ENCODE results near the gene DCAF7.

The DCAF7 gene

DNA sequence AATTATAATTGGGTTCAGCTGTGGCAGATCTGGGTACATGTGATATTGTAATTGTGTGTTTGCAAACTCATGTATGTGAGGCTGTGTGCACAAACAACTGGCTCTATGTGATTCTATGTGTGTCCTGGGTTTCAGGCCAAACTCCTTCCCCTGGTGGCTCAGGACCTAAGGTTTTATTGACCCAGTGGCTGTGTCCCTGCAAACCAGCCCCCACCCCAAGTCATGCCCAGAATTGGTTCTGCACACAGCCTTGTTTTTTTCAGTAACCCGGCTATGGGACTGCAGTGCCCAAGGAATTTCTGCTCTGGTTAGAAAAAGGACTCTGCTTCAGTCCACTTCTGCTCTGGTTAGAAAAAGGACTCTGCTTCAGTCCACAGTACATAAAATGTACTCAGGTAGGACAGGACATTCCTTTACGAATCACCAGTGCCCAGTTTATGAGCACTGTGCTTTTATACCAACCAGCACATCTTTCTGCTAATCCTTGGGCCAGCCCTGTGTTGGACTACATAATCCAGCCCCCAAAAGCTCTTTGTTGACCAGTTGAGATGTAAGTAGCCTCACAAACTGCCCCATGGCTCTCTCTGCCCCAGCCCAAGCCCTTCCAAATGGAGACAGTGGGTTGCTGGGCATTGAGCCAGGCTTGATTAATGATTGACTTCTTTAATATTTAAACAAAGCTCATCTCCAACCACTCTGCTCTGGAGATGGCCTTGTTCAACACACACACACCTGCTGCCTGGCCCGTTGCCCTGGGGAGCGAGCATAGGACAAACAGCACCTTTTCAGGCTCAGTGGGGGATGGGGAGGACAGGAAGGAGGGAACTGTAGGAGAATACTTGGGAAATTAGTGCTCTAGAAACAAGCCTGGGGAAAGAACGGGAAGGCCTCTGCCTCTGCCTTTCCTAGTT is 30.1 kb upstream of the DCAF7 start:
- Histone ChIP-seq H2AK5ac (ENCODE audit: low read length) (no peak overlapping the region), H2BK12ac (ENCODE audit: low read length) (no peak overlapping the region), H3K27ac (ENCODE audit: low read depth, low read length) (no peak overlapping the region), H2BK120ac (ENCODE audit: insufficient read depth, low read length, poor library complexity) (no peak overlapping the region), H3K4me1 (ENCODE audit: control insufficient read depth in 1 of 2, insufficient read depth in 2 of 2, low read length in 2 of 2) (peaks cover 0 to 2% of the 10 kb centered on the region in 2 experiments), H3K9me3 (ENCODE audit: insufficient read depth, low read depth, low read length) (peaks cover 1% of the 10 kb centered on the region), H3K36me3 (ENCODE audit: control insufficient read depth in 1 of 2, insufficient read depth in 2 of 2, low read length in 2 of 2) (no peaks in the 10 kb centered on the region), H3K4me3 (ENCODE audit: low read depth, low read length) (no peak overlapping the region), H2AFZ (ENCODE audit: insufficient read depth, low read length, poor library complexity) (no peak overlapping the region), H3K9ac (ENCODE audit: low read length) (no peak overlapping the region), H3K4me2 (ENCODE audit: low read length) (no peak overlapping the region), H3K79me1 (ENCODE audit: low read length) (no peaks in the 10 kb centered on the region), H3K27me3 (ENCODE audit: insufficient read depth, low read length) (no peaks in the 10 kb centered on the region), H3K79me2 (ENCODE audit: control insufficient read depth, insufficient read depth, low read length, poor library complexity) (no peaks in the 10 kb centered on the region), H4K91ac (ENCODE audit: low read depth, low read length) (no peak overlapping the region), H4K8ac (ENCODE audit: low read depth, low read length) (no peak overlapping the region), H3K4ac (ENCODE audit: low read depth, low read length) (no peak overlapping the region), H3K23ac (ENCODE audit: low read length) (no peak overlapping the region), H3K18ac (ENCODE audit: low read length) (no peak overlapping the region), H3K14ac (ENCODE audit: low read length) (no peak overlapping the region), H2BK5ac (ENCODE audit: low read depth, low read length, poor library complexity) (no peak overlapping the region), H4K12ac (ENCODE audit: low read depth, low read length) (no peak overlapping the region)
- no CpG with 5 or more reads among the region's 5 CpGs for WGBS (ENCODE audit: extremely low coverage, insufficient coverage, insufficient read length)
- DNase-seq: no peak

DNA sequence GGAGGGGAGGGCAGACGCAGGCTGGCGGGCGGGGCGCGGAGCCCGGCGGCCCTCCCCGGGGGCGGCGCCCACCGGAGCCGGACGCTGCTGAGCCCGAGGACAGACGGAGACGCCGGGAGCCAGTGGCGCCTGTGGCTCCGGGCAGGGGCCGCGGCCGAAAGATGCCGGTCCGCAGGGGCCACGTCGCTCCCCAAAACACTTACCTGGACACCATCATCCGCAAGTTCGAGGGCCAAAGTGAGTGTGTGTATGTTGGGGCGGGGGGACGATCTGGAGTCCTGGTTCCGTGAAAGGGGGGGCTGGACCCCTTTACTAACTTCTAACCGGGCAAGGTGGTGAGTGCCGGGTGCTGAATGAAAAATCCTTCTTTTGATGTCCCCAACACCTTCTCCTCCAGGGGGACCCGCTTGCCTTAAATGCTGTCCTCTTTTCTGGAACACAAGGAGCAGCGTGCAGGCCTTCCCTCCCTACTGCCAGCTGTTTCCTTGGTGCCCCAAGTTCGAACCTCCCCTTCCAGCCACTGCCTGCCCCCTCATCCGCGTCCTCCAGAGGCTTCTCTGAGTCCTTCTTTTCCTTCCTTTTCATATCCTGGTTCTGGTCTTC is 26.9 kb upstream of the DCAF7 start, which contains the start of gene KCNH6:
Gene KCNH6, plus strand, starts transcription at position 106 of the 603 bp plus-strand sequence. Its CDS starts 56 bp downstream, at position 162.
- H3K79me2 ChIP-seq (ENCODE audit: control insufficient read depth, insufficient read depth, low read length, poor library complexity): no peaks in the 10 kb centered on the region

DNA sequence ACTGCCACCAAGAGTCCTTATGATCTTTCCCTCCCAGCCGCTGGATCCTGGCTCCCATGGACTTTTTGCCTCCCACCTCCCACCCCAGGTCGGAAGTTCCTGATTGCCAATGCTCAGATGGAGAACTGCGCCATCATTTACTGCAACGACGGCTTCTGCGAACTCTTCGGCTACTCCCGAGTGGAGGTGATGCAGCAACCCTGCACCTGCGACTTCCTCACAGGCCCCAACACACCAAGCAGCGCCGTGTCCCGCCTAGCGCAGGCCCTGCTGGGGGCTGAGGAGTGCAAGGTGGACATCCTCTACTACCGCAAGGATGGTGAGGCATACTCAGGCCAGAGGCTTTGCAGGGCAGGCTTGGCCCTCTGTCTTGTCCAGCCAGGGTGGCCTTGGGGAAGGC is 26.2 kb upstream of the DCAF7 start:
- Histone ChIP-seq H2AFZ (ENCODE audit: insufficient read depth, low read length, poor library complexity) (no peak overlapping the region), H2BK120ac (ENCODE audit: insufficient read depth, low read length, poor library complexity) (no peak overlapping the region), H3K4ac (ENCODE audit: low read depth, low read length) (no peak overlapping the region), H4K8ac (ENCODE audit: low read depth, low read length) (no peak overlapping the region), H3K79me2 (ENCODE audit: control insufficient read depth, insufficient read depth, low read length, poor library complexity) (no peaks in the 10 kb centered on the region), H3K36me3 (ENCODE audit: control insufficient read depth in 1 of 2, insufficient read depth in 2 of 2, low read length in 2 of 2) (no peaks in the 10 kb centered on the region), H3K4me1 (ENCODE audit: control insufficient read depth in 1 of 2, insufficient read depth in 2 of 2, low read length in 2 of 2) (peaks cover 0 to 2% of the 10 kb centered on the region in 2 experiments), H2BK5ac (ENCODE audit: low read depth, low read length, poor library complexity) (no peak overlapping the region), H3K14ac (ENCODE audit: low read length) (no peak overlapping the region), H3K27me3 (ENCODE audit: insufficient read depth, low read length) (no peaks in the 10 kb centered on the region), H3K27ac (ENCODE audit: low read depth, low read length) (no peak overlapping the region), H3K4me2 (ENCODE audit: low read length) (no peak overlapping the region), H2BK12ac (ENCODE audit: low read length) (no peak overlapping the region), H4K12ac (ENCODE audit: low read depth, low read length) (no peak overlapping the region), H3K79me1 (ENCODE audit: low read length) (no peaks in the 10 kb centered on the region), H3K9me3 (ENCODE audit: insufficient read depth, low read depth, low read length) (no peaks in the 10 kb centered on the region), H4K91ac (ENCODE audit: low read depth, low read length) (no peak overlapping the region), H3K4me3 (ENCODE audit: low read depth, low read length) (no peak overlapping the region), H2AK5ac (ENCODE audit: low read length) (no peak overlapping the region), H3K9ac (ENCODE audit: low read length) (no peak overlapping the region), H3K23ac (ENCODE audit: low read length) (no peak overlapping the region), H3K18ac (ENCODE audit: low read length) (no peak overlapping the region)
- no CpG with 5 or more reads among the region's 14 CpGs for WGBS (ENCODE audit: extremely low coverage, insufficient coverage, insufficient read length)
- DNase-seq: no peak

More for the DNA sequence above, 26.9 kb upstream of the DCAF7 start, which contains the start of gene KCNH6:
- Histone ChIP-seq H3K18ac (ENCODE audit: low read length) (no peak within 1 kb of the TSS), H2AFZ (ENCODE audit: insufficient read depth, low read length, poor library complexity) (no peak within 1 kb of the TSS), H3K27me3 (ENCODE audit: insufficient read depth, low read length) (no peaks in the 10 kb centered on the region), H4K12ac (ENCODE audit: low read depth, low read length) (no peak within 1 kb of the TSS), H3K36me3 (ENCODE audit: control insufficient read depth in 1 of 2, insufficient read depth in 2 of 2, low read length in 2 of 2) (no peaks in the 10 kb centered on the region), H3K79me1 (ENCODE audit: low read length) (no peaks in the 10 kb centered on the region), H2BK5ac (ENCODE audit: low read depth, low read length, poor library complexity) (no peak within 1 kb of the TSS), H3K27ac (ENCODE audit: low read depth, low read length) (no peak within 1 kb of the TSS), H3K23ac (ENCODE audit: low read length) (no peak within 1 kb of the TSS), H3K4ac (ENCODE audit: low read depth, low read length) (no peak within 1 kb of the TSS), H4K91ac (ENCODE audit: low read depth, low read length) (no peak within 1 kb of the TSS), H3K14ac (ENCODE audit: low read length) (no peak within 1 kb of the TSS), H3K4me2 (ENCODE audit: low read length) (peak within 1 kb of the TSS; percentile 64), H2BK12ac (ENCODE audit: low read length) (no peak within 1 kb of the TSS), H2BK120ac (ENCODE audit: insufficient read depth, low read length, poor library complexity) (no peak within 1 kb of the TSS), H4K8ac (ENCODE audit: low read depth, low read length) (no peak within 1 kb of the TSS), H3K9ac (ENCODE audit: low read length) (no peak within 1 kb of the TSS), H3K4me3 (ENCODE audit: low read depth, low read length) (peak within 1 kb of the TSS; percentile 39), H3K9me3 (ENCODE audit: insufficient read depth, low read depth, low read length) (no peaks in the 10 kb centered on the region), H3K4me1 (ENCODE audit: control insufficient read depth in 1 of 2, insufficient read depth in 2 of 2, low read length in 2 of 2) (peaks cover 0 to 2% of the 10 kb centered on the region in 2 experiments), H2AK5ac (ENCODE audit: low read length) (no peak within 1 kb of the TSS)
- DNase-seq: no peak
- WGBS (ENCODE audit: extremely low coverage, insufficient coverage, insufficient read length): no CpG with 5 or more reads among the region's 38 CpGs

DNA sequence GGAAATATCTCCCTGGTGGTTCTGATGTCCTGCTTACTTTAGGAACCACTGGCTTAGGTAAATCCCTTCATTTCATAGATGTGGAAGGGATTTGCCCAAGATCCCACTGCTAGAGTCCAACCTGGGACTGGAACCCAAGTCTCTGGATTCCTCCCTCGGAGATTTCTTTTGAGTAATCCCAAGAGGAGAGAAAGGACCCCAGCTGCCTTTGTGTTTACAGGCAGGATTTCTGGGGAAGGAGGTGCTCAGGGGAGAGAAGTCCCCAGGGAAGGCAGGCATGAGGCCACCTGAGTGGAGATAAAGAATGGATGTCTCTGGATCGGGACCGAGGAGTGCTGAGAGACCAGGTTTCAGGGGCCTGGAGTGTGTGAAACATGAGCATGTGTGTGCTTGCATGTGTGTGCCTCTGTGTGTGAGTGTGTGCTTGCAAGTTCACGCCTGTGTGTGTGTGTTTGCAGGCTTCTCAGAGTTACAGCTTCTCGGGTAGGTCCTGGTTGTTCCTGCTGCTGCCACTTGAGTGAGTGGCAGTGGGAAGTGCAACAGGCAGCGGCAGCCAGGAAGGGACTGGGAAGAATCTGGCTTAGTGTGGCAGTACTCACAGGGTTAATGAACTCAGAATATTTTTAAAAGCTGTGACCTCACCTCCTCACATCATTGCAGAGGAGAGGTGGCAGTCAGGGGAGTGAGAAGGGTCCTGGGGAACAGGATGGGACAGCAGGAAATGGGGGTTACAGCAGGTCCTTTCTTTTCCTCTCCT is 24.9 kb upstream of the DCAF7 start:
- no peak overlapping the region for H2AK5ac ChIP-seq (ENCODE audit: low read length)
- H2BK5ac ChIP-seq (ENCODE audit: low read depth, low read length, poor library complexity): no peak overlapping the region

More for the DNA sequence above, 24.9 kb upstream of the DCAF7 start:
- Histone ChIP-seq H4K12ac (ENCODE audit: low read depth, low read length) (no peak overlapping the region), H3K4me3 (ENCODE audit: low read depth, low read length) (no peak overlapping the region), H2AFZ (ENCODE audit: insufficient read depth, low read length, poor library complexity) (no peak overlapping the region), H3K23ac (ENCODE audit: low read length) (no peak overlapping the region), H3K4me1 (ENCODE audit: control insufficient read depth in 1 of 2, insufficient read depth in 2 of 2, low read length in 2 of 2) (peaks cover 0 to 2% of the 10 kb centered on the region in 2 experiments), H3K14ac (ENCODE audit: low read length) (no peak overlapping the region), H3K9me3 (ENCODE audit: insufficient read depth, low read depth, low read length) (no peaks in the 10 kb centered on the region), H3K27ac (ENCODE audit: low read depth, low read length) (no peak overlapping the region), H3K27me3 (ENCODE audit: insufficient read depth, low read length) (no peaks in the 10 kb centered on the region), H4K91ac (ENCODE audit: low read depth, low read length) (no peak overlapping the region), H4K8ac (ENCODE audit: low read depth, low read length) (no peak overlapping the region), H2BK120ac (ENCODE audit: insufficient read depth, low read length, poor library complexity) (no peak overlapping the region), H3K79me1 (ENCODE audit: low read length) (no peaks in the 10 kb centered on the region), H3K79me2 (ENCODE audit: control insufficient read depth, insufficient read depth, low read length, poor library complexity) (no peaks in the 10 kb centered on the region), H3K4ac (ENCODE audit: low read depth, low read length) (no peak overlapping the region), H3K18ac (ENCODE audit: low read length) (no peak overlapping the region), H3K36me3 (ENCODE audit: control insufficient read depth in 1 of 2, insufficient read depth in 2 of 2, low read length in 2 of 2) (no peaks in the 10 kb centered on the region), H3K9ac (ENCODE audit: low read length) (no peak overlapping the region), H2BK12ac (ENCODE audit: low read length) (no peak overlapping the region), H3K4me2 (ENCODE audit: low read length) (no peak overlapping the region)
- no peak for DNase-seq
- WGBS (ENCODE audit: extremely low coverage, insufficient coverage, insufficient read length): no CpG with 5 or more reads among the region's 6 CpGs
